ENCODE results near the gene PLA2G2A.

GRCh38 chr1:19969898-19970660, 9.3 kb downstream of the PLA2G2A start:
- TF ChIP-seq POLR2A (IDR thresholded peaks at IDR 0.05; ENCODE audit: low read depth, low read length) (no peak), POLR2AphosphoS5 (IDR thresholded peaks at IDR 0.05; ENCODE audit: low read depth, low read length) (no peak), TAF1 (IDR thresholded peaks at IDR 0.05; ENCODE audit: borderline replicate concordance, low read depth, low read length) (no peak)

Data from GM12892 (cell line).